ENCODE measurements around the gene ETV4. TPM values are rescaled to one million over a fixed set of nuclear protein-coding genes. Genes with fewer than 3 reads are reported as not detected.

Gene ETV4
- total RNA-seq, 1 experiment from 2014 or later = 195 TPM

GRCh38 chr17:43570518-43570928 lies 24.4 kb upstream of the ETV4 start:
- POLR2A ChIA-PET = interaction anchor here (0.6 kb wide), 1 partner anchor 103 kb away, joined by 3 read pairs; no protein-coding TSS in a partner anchor
- no peak for ATAC-seq
- 0 out of 2 replicates have a peak, but pooled peaks cover 3% of the 10 kb centered on the region for H3K9me3 Mint-ChIP-seq
- no peak for TF ChIP-seq ARID4B (CRISPR knock-in tag; IDR thresholded peaks at IDR 0.05; ENCODE audit: borderline replicate concordance)
- no peak for TF ChIP-seq IRF2 (CRISPR knock-in tag; IDR thresholded peaks at IDR 0.05; ENCODE audit: borderline replicate concordance, low read depth)
- no peak for TF ChIP-seq PREB (CRISPR knock-in tag; IDR thresholded peaks at IDR 0.05; ENCODE audit: borderline replicate concordance)
- TF ChIP-seq NR2C2 (CRISPR knock-in tag; IDR thresholded peaks at IDR 0.05) = no peak
- no peak for TF ChIP-seq GRHL2 (CRISPR knock-in tag; IDR thresholded peaks at IDR 0.05; ENCODE audit: insufficient replicate concordance, severe bottlenecking)
- TF ChIP-seq KAT7 (CRISPR knock-in tag; IDR thresholded peaks at IDR 0.05; ENCODE audit: borderline replicate concordance) = no peak
- no peak for TF ChIP-seq TEAD4 (CRISPR knock-in tag; IDR thresholded peaks at IDR 0.05)
- TF ChIP-seq, protein P1, sequence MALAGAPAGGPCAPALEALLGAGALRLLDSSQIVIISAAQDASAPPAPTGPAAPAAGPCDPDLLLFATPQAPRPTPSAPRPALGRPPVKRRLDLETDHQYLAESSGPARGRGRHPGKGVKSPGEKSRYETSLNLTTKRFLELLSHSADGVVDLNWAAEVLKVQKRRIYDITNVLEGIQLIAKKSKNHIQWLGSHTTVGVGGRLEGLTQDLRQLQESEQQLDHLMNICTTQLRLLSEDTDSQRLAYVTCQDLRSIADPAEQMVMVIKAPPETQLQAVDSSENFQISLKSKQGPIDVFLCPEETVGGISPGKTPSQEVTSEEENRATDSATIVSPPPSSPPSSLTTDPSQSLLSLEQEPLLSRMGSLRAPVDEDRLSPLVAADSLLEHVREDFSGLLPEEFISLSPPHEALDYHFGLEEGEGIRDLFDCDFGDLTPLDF (CRISPR knock-in tag; IDR thresholded peaks at IDR 0.05) = no peak
- TF ChIP-seq ZNF396 (CRISPR knock-in tag; IDR thresholded peaks at IDR 0.05; ENCODE audit: borderline replicate concordance) = no peak
- H3K4me3 Mint-ChIP-seq = no peak overlapping the region
- peaks cover 3% of the 10 kb centered on the region for H3K4me1 Mint-ChIP-seq
- CTCF ChIA-PET = interaction anchor here (0.9 to 1.9 kb wide), 3 partner anchors 9 to 189 kb away, joined by 3 to 6 read pairs (median 3); no protein-coding TSS in a partner anchor
- no peaks in the 10 kb centered on the region for H3K27me3 Mint-ChIP-seq (ENCODE audit: low read depth)
- no peaks in the 10 kb centered on the region for H3K36me3 Mint-ChIP-seq
- H3K27ac Mint-ChIP-seq = no peak overlapping the region
- DNase-seq (ENCODE audit: low spot score) = no peak

DNA sequence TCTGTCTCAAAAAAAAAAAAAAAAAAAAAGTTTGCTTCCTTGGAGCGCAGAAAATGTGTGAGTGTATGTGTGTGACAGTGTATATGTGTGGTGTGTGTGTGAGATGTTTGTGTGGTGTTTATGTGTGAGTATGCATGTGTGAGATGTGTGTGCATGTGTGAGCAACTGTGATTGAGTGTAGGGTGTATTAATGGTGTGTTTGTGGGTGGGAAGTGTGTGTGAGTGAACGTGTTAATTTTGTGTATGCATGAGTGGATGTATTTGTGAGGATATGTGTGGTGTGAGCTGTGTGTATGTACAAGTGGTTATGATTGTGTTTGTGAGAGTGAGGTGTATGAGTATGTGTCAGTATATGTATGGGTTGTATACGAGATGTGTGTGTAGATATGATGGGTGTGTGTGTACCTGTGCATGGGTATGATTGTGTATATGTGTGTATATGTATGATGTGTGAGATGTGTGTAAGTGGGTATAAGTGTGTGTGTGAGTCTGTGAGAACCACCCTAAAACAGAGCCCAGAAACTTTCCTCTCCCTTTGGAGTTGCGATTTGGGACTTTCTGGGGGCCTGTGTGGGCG lies 22.5 kb upstream of the ETV4 start:
- ChIA-PET POLR2A (interaction anchor here (0.7 kb wide), 1 partner anchor 60 kb away, joined by 5 read pairs; no protein-coding TSS in a partner anchor), CTCF (interaction anchor here (0.9 to 1.9 kb wide), 2 partner anchors 105 to 278 kb away, joined by 3 to 6 read pairs; no protein-coding TSS in a partner anchor)
- Mint-ChIP-seq H3K27me3 (ENCODE audit: low read depth) (peaks cover 4% of the 10 kb centered on the region), H3K4me3 (no peak overlapping the region), H3K36me3 (no peaks in the 10 kb centered on the region), H3K4me1 (peaks cover 8% of the 10 kb centered on the region), H3K9me3 (0 out of 2 replicates have a peak, but pooled peaks cover 3% of the 10 kb centered on the region), H3K27ac (no peak overlapping the region)
- DNase-seq (ENCODE audit: low spot score) (no peak), ATAC-seq (no peak)
- no peak for TF ChIP-seq ZNF416 (CRISPR knock-in tag; IDR thresholded peaks at IDR 0.05)
- TF ChIP-seq NFYB (CRISPR knock-in tag; conservative IDR thresholded peaks at IDR 0.05; ENCODE audit: low read depth) = no peak
- TF ChIP-seq HMGA2 (CRISPR knock-in tag; IDR thresholded peaks at IDR 0.05) = no peak
- TF ChIP-seq STAT6 (CRISPR knock-in tag; conservative IDR thresholded peaks at IDR 0.05; ENCODE audit: low read depth) = no peak
- no peak for TF ChIP-seq FOXP1 (CRISPR knock-in tag; IDR thresholded peaks at IDR 0.05; ENCODE audit: borderline replicate concordance)
- TF ChIP-seq, protein P2, sequence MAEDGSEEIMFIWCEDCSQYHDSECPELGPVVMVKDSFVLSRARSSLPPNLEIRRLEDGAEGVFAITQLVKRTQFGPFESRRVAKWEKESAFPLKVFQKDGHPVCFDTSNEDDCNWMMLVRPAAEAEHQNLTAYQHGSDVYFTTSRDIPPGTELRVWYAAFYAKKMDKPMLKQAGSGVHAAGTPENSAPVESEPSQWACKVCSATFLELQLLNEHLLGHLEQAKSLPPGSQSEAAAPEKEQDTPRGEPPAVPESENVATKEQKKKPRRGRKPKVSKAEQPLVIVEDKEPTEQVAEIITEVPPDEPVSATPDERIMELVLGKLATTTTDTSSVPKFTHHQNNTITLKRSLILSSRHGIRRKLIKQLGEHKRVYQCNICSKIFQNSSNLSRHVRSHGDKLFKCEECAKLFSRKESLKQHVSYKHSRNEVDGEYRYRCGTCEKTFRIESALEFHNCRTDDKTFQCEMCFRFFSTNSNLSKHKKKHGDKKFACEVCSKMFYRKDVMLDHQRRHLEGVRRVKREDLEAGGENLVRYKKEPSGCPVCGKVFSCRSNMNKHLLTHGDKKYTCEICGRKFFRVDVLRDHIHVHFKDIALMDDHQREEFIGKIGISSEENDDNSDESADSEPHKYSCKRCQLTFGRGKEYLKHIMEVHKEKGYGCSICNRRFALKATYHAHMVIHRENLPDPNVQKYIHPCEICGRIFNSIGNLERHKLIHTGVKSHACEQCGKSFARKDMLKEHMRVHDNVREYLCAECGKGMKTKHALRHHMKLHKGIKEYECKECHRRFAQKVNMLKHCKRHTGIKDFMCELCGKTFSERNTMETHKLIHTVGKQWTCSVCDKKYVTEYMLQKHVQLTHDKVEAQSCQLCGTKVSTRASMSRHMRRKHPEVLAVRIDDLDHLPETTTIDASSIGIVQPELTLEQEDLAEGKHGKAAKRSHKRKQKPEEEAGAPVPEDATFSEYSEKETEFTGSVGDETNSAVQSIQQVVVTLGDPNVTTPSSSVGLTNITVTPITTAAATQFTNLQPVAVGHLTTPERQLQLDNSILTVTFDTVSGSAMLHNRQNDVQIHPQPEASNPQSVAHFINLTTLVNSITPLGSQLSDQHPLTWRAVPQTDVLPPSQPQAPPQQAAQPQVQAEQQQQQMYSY (CRISPR knock-in tag; IDR thresholded peaks at IDR 0.05) = no peak
- TF ChIP-seq GRHL2 (CRISPR knock-in tag; IDR thresholded peaks at IDR 0.05; ENCODE audit: insufficient replicate concordance, severe bottlenecking) = no peak
- TF ChIP-seq, protein P3, sequence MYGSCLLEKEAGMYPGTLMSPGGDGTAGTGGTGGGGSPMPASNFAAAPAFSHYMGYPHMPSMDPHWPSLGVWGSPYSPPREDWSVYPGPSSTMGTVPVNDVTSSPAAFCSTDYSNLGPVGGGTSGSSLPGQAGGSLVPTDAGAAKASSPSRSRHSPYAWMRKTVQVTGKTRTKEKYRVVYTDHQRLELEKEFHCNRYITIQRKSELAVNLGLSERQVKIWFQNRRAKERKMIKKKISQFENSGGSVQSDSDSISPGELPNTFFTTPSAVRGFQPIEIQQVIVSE (CRISPR knock-in tag; IDR thresholded peaks at IDR 0.05; ENCODE audit: borderline replicate concordance) = no peak
- no peak for TF ChIP-seq TEAD1 (CRISPR knock-in tag; IDR thresholded peaks at IDR 0.05)
- no peak for TF ChIP-seq FOXK1 (CRISPR knock-in tag; IDR thresholded peaks at IDR 0.05)
